GM19351 (cell line): Measurements from ENCODE around the gene MYO9A.

Experiments
- ATAC-seq: cut with Tn5 transposase; IDR thresholded peaks from one replicate; pipeline ENCODE4 v1.9.1; 2021; ENCODE audit warnings: mild to moderate bottlenecking, moderate library complexity; ENCODE audit not compliant: unreplicated experiment

The MYO9A gene

GRCh38 chr15:72118017-72118978, at the start of gene MYO9A, which contains the start of gene SENP8:
MYO9A (minus strand) TSS chr15:72118150; CDS start chr15:72046563, 71,587 bp downstream.
SENP8 (plus strand) TSS chr15:72118403; CDS start chr15:72139624, 21,221 bp downstream.
- ATAC-seq = peak; percentile 53

- ATAC-seq = no peak
Observed at GRCh38 chr15:72167445-72167844, 49.5 kb upstream of the MYO9A start.

GRCh38 chr15:72166716-72167417, 48.9 kb upstream of the MYO9A start:
- no peak for ATAC-seq

GRCh38 chr15:72163719-72164118, 45.8 kb upstream of the MYO9A start:
- ATAC-seq = no peak

- ATAC-seq = no peak
Observed at GRCh38 chr15:72162569-72162968, 44.6 kb upstream of the MYO9A start.

GRCh38 chr15:72161361-72162132, 43.6 kb upstream of the MYO9A start:
- no peak for ATAC-seq

- no peak for ATAC-seq
Observed at GRCh38 chr15:72160696-72161245, 42.8 kb upstream of the MYO9A start.

GRCh38 chr15:72156928-72157327, 39.0 kb upstream of the MYO9A start:
- no peak for ATAC-seq

- ATAC-seq = peak; percentile 67
Observed at GRCh38 chr15:72155635-72156616, 38.0 kb upstream of the MYO9A start.

GRCh38 chr15:72155003-72155621, 37.2 kb upstream of the MYO9A start:
- ATAC-seq = no peak

- no peak for ATAC-seq
Observed at GRCh38 chr15:72154316-72154715, 36.4 kb upstream of the MYO9A start.

- ATAC-seq = no peak
Observed at GRCh38 chr15:72153269-72154000, 35.5 kb upstream of the MYO9A start.

GRCh38 chr15:72147418-72147817, 29.5 kb upstream of the MYO9A start:
- no peak for ATAC-seq

- ATAC-seq = no peak
Observed at GRCh38 chr15:72146934-72147333, 29.0 kb upstream of the MYO9A start.

GRCh38 chr15:72146221-72146620, 28.3 kb upstream of the MYO9A start:
- no peak for ATAC-seq

- ATAC-seq = peak; percentile 100
Observed at GRCh38 chr15:72141171-72142084, 23.5 kb upstream of the MYO9A start.

GRCh38 chr15:72140088-72140487, 22.1 kb upstream of the MYO9A start:
- ATAC-seq = no peak
